CD8-positive, alpha-beta memory T cell (primary cell): ENCODE measurements around the gene FTO. TPM values are rescaled to one million over a fixed set of nuclear protein-coding genes. Genes with fewer than 3 reads are reported as not detected.

Source experiments
- CTCF ChIA-PET: fragments of 350-600 bp; sonication (Branson Sonifier 250); formaldehyde crosslinking; loops from one replicate; lab custom pipeline; 2021; ENCODE audit warnings: antibody characterized with exemption; lab: Charles Lee
- POLR2A ChIA-PET: fragments of 350-600 bp; sonication (Branson Sonifier 250); formaldehyde crosslinking; loops from one replicate; lab custom pipeline; 2021; ENCODE audit warnings: antibody characterized with exemption; lab: Charles Lee
- DNase-seq, 5 donors: peaks; one replicate each; pipeline versions ENCODE4 v3.0.0 to v3.0.0-alpha.2; 2020 to 2022; ENCODE audit warnings: mixed read lengths in 1 of 5
- H3K27ac ChIP-seq: one replicate; pipeline ENCODE4 v1.7.0; 2013; ENCODE audit warnings: low read depth, mild to moderate bottlenecking, low read length, moderate library complexity
- H3K27me3 ChIP-seq: 2 replicates; pipeline ENCODE4 v1.7.0; 2013; ENCODE audit warnings: low read length, mild to moderate bottlenecking; ENCODE audit not compliant: insufficient read depth, poor library complexity, severe bottlenecking
- H3K36me3 ChIP-seq: 2 replicates; pipeline ENCODE4 v1.7.0; 2013; ENCODE audit warnings: mild to moderate bottlenecking, low read length, moderate library complexity; ENCODE audit not compliant: insufficient read depth
- H3K4me1 ChIP-seq: 2 replicates; pipeline ENCODE4 v1.7.0; 2013; ENCODE audit warnings: mild to moderate bottlenecking, low read length, moderate library complexity; ENCODE audit not compliant: insufficient read depth
- H3K4me3 ChIP-seq: 2 replicates; pipeline ENCODE4 v1.7.0; 2013; ENCODE audit warnings: mild to moderate bottlenecking, low read length
- H3K9me3 ChIP-seq: 2 replicates; pipeline ENCODE4 v1.7.0; 2013; ENCODE audit warnings: mild to moderate bottlenecking, low read length
- H3K27ac Mint-ChIP-seq, 8 donors: one replicate each; pipeline ENCODE4 v1.8.0; 2020 to 2021; ENCODE audit warnings: mixed read lengths in 8 of 8, mild to moderate bottlenecking in 6 of 8, inconsistent platforms in 3 of 8, moderate library complexity in 3 of 8
- H3K27me3 Mint-ChIP-seq, 2 donors: one replicate each; pipeline ENCODE4 v1.8.0; 2020 to 2021; ENCODE audit warnings: mixed read lengths in 2 of 2, mild to moderate bottlenecking in 1 of 2, moderate library complexity in 1 of 2
- H3K36me3 Mint-ChIP-seq, 3 donors: one replicate each; pipeline ENCODE4 v1.8.0; 2020 to 2021; ENCODE audit warnings: mixed read lengths in 3 of 3, inconsistent platforms in 1 of 3, mild to moderate bottlenecking in 1 of 3
- H3K4me1 Mint-ChIP-seq, 3 donors: one replicate each; pipeline ENCODE4 v1.8.0; 2020 to 2021; ENCODE audit warnings: mixed read lengths in 3 of 3, inconsistent platforms in 1 of 3, mild to moderate bottlenecking in 1 of 3
- H3K4me3 Mint-ChIP-seq, 7 donors: one replicate each; pipeline ENCODE4 v1.8.0; 2020 to 2021; ENCODE audit warnings: mixed read lengths in 7 of 7, mild to moderate bottlenecking in 6 of 7, moderate library complexity in 4 of 7, inconsistent platforms in 2 of 7
- H3K9me3 Mint-ChIP-seq, 5 donors: one replicate each; pipeline ENCODE4 v1.8.0; 2020 to 2022; ENCODE audit warnings: mixed read lengths in 5 of 5, mild to moderate bottlenecking in 3 of 5, moderate library complexity in 2 of 5, inconsistent platforms in 1 of 5
- polyA plus RNA-seq: library from polyadenylated mRNA; unstranded; fragments of 300-500 nt; fragmentation: Illumina TruSeq; gene quantifications from one replicate; pipeline ENCODE4 v1.2.3, GENCODE V29; 2021
- total RNA-seq, 2 experiments: library from RNA; stranded (reverse); gene quantifications; one replicate each; pipeline ENCODE4 v1.2.3, GENCODE V29; 2021

FTO gene
- total and polyA plus RNA-seq, 3 experiments from 2014 or later = 54.5 to 77.8 (median 56.0) TPM

GRCh38 chr16:53912155-53912554 lies 208.2 kb downstream of the FTO start:
- H3K36me3 Mint-ChIP-seq = peaks cover 0 to 7% (median 4%) of the 10 kb centered on the region in 3 donors

GRCh38 chr16:53913099-53913870 lies 209.3 kb downstream of the FTO start:
- POLR2A ChIA-PET = no interaction called here
- no peaks in the 10 kb centered on the region for H3K27me3 Mint-ChIP-seq
- no peak overlapping the region for H3K27ac ChIP-seq
- H3K36me3 Mint-ChIP-seq = peaks cover 0 to 3% (median 3%) of the 10 kb centered on the region in 3 donors
- H3K4me1 Mint-ChIP-seq = peaks cover 7 to 10% (median 10%) of the 10 kb centered on the region in 3 donors
- H3K4me3 ChIP-seq = no peak overlapping the region
- no peaks in the 10 kb centered on the region for H3K27me3 ChIP-seq
- CTCF ChIA-PET = interaction anchor here (1.3 kb wide), 1 partner anchor 21 kb away, joined by 3 read pairs; no protein-coding TSS in a partner anchor
- H3K9me3 Mint-ChIP-seq = no peaks in the 10 kb centered on the region
- no peaks in the 10 kb centered on the region for H3K36me3 ChIP-seq
- no peaks in the 10 kb centered on the region for H3K9me3 ChIP-seq
- peak overlapping the region in 5 of 7 donors; percentile 9 to 46 (median 21) for H3K4me3 Mint-ChIP-seq
- peaks cover 40% of the 10 kb centered on the region for H3K4me1 ChIP-seq
- DNase-seq = no peak
- peak overlapping the region in 3 of 8 donors; percentile 56 to 80 (median 71) for H3K27ac Mint-ChIP-seq

More at GRCh38 chr16:53912155-53912554, 208.2 kb downstream of the FTO start:
- DNase-seq = peak; percentile 16 to 68 (median 45)
- no peak overlapping the region for H3K4me3 ChIP-seq
- H3K4me3 Mint-ChIP-seq = peak overlapping the region in 4 of 7 donors; percentile 6 to 35 (median 6)
- H3K4me1 ChIP-seq = peaks cover 40% of the 10 kb centered on the region
- H3K9me3 Mint-ChIP-seq = no peaks in the 10 kb centered on the region
- no peak overlapping the region for H3K27ac ChIP-seq
- H3K9me3 ChIP-seq = no peaks in the 10 kb centered on the region
- H3K4me1 Mint-ChIP-seq = peaks cover 7 to 10% (median 10%) of the 10 kb centered on the region in 3 donors
- ChIA-PET POLR2A (no interaction called here), CTCF (interaction anchor here (1.3 to 1.8 kb wide), 2 partner anchors 8 to 20 kb away, joined by 3 read pairs; no protein-coding TSS in a partner anchor)
- peak overlapping the region in 3 of 8 donors; percentile 55 to 80 (median 71) for H3K27ac Mint-ChIP-seq
- no peaks in the 10 kb centered on the region for H3K27me3 ChIP-seq
- H3K27me3 Mint-ChIP-seq = no peaks in the 10 kb centered on the region
- H3K36me3 ChIP-seq = no peaks in the 10 kb centered on the region

GRCh38 chr16:53913920-53914319 lies 210.0 kb downstream of the FTO start:
- Histone ChIP-seq H3K36me3 (no peaks in the 10 kb centered on the region), H3K27ac (no peak overlapping the region), H3K27me3 (no peaks in the 10 kb centered on the region), H3K9me3 (no peaks in the 10 kb centered on the region), H3K4me1 (peaks cover 40% of the 10 kb centered on the region), H3K4me3 (no peak overlapping the region)
- Mint-ChIP-seq H3K9me3 (no peaks in the 10 kb centered on the region), H3K27ac (peak overlapping the region in 4 of 8 donors; percentile 20 to 82 (median 44)), H3K4me3 (peak overlapping the region in 1 of 7 donors; percentile 46), H3K4me1 (peaks cover 7 to 10% (median 10%) of the 10 kb centered on the region in 3 donors), H3K27me3 (no peaks in the 10 kb centered on the region), H3K36me3 (peaks cover 0 to 3% (median 1%) of the 10 kb centered on the region in 3 donors)
- peak in 1 of 5 donors; percentile 15 for DNase-seq
- ChIA-PET POLR2A (no interaction called here), CTCF (no interaction called here)

- no peak for DNase-seq
- Mint-ChIP-seq H3K27me3 (no peaks in the 10 kb centered on the region), H3K4me1 (peaks cover 7 to 10% (median 10%) of the 10 kb centered on the region in 3 donors), H3K27ac (peak overlapping the region in 2 of 8 donors; percentile 32 to 55), H3K9me3 (no peaks in the 10 kb centered on the region), H3K4me3 (no peak overlapping the region), H3K36me3 (peaks cover 1 to 3% (median 3%) of the 10 kb centered on the region in 3 donors)
- H3K27ac ChIP-seq = no peak overlapping the region
- ChIA-PET POLR2A (no interaction called here), CTCF (no interaction called here)
- H3K4me1 ChIP-seq = peaks cover 40% of the 10 kb centered on the region
- H3K36me3 ChIP-seq = no peaks in the 10 kb centered on the region
- H3K27me3 ChIP-seq = no peaks in the 10 kb centered on the region
- H3K4me3 ChIP-seq = no peak overlapping the region
- no peaks in the 10 kb centered on the region for H3K9me3 ChIP-seq
Observed at GRCh38 chr16:53914736-53915135, 210.8 kb downstream of the FTO start.

GRCh38 chr16:53915452-53916160 lies 211.7 kb downstream of the FTO start:
- Histone ChIP-seq H3K36me3 (no peaks in the 10 kb centered on the region), H3K27ac (no peak overlapping the region), H3K9me3 (no peaks in the 10 kb centered on the region), H3K4me1 (peaks cover 40% of the 10 kb centered on the region), H3K27me3 (no peaks in the 10 kb centered on the region), H3K4me3 (no peak overlapping the region)
- H3K27me3 Mint-ChIP-seq = no peaks in the 10 kb centered on the region
- no peaks in the 10 kb centered on the region for H3K9me3 Mint-ChIP-seq
- H3K36me3 Mint-ChIP-seq = peaks cover 1 to 3% (median 3%) of the 10 kb centered on the region in 3 donors
- DNase-seq = no peak
- ChIA-PET CTCF (no interaction called here), POLR2A (no interaction called here)
- H3K4me1 Mint-ChIP-seq = peaks cover 7 to 10% (median 10%) of the 10 kb centered on the region in 3 donors
- H3K4me3 Mint-ChIP-seq = no peak overlapping the region
- peak overlapping the region in 2 of 8 donors; percentile 16 to 18 for H3K27ac Mint-ChIP-seq

GRCh38 chr16:53920988-53921387 lies 217.0 kb downstream of the FTO start:
- Histone ChIP-seq H3K9me3 (no peaks in the 10 kb centered on the region), H3K4me1 (no peaks in the 10 kb centered on the region), H3K27me3 (no peaks in the 10 kb centered on the region), H3K36me3 (no peaks in the 10 kb centered on the region), H3K4me3 (no peak overlapping the region), H3K27ac (no peak overlapping the region)
- H3K27me3 Mint-ChIP-seq = no peaks in the 10 kb centered on the region
- no peak for DNase-seq
- peak overlapping the region in 1 of 8 donors; percentile 40 for H3K27ac Mint-ChIP-seq
- ChIA-PET CTCF (no interaction called here), POLR2A (no interaction called here)
- no peak overlapping the region for H3K4me3 Mint-ChIP-seq
- H3K9me3 Mint-ChIP-seq = no peaks in the 10 kb centered on the region
- peaks cover 0 to 4% (median 0%) of the 10 kb centered on the region in 3 donors for H3K4me1 Mint-ChIP-seq
- peaks cover 1 to 4% (median 3%) of the 10 kb centered on the region in 3 donors for H3K36me3 Mint-ChIP-seq

- no peaks in the 10 kb centered on the region for H3K9me3 ChIP-seq
- H3K4me1 ChIP-seq = no peaks in the 10 kb centered on the region
- ChIA-PET POLR2A (no interaction called here), CTCF (no interaction called here)
- H3K27me3 ChIP-seq = no peaks in the 10 kb centered on the region
- H3K4me1 Mint-ChIP-seq = peaks cover 0 to 4% (median 0%) of the 10 kb centered on the region in 3 donors
- no peaks in the 10 kb centered on the region for H3K27me3 Mint-ChIP-seq
- H3K36me3 Mint-ChIP-seq = peaks cover 0 to 3% (median 1%) of the 10 kb centered on the region in 3 donors
- no peak overlapping the region for H3K27ac ChIP-seq
- no peak overlapping the region for H3K4me3 ChIP-seq
- no peaks in the 10 kb centered on the region for H3K36me3 ChIP-seq
- no peak overlapping the region for H3K4me3 Mint-ChIP-seq
- no peak for DNase-seq
- H3K9me3 Mint-ChIP-seq = no peaks in the 10 kb centered on the region
- no peak overlapping the region for H3K27ac Mint-ChIP-seq
Observed at GRCh38 chr16:53922067-53922806, 218.3 kb downstream of the FTO start.
